ENCODE results near the gene LTO1.

The LTO1 gene

DNA sequence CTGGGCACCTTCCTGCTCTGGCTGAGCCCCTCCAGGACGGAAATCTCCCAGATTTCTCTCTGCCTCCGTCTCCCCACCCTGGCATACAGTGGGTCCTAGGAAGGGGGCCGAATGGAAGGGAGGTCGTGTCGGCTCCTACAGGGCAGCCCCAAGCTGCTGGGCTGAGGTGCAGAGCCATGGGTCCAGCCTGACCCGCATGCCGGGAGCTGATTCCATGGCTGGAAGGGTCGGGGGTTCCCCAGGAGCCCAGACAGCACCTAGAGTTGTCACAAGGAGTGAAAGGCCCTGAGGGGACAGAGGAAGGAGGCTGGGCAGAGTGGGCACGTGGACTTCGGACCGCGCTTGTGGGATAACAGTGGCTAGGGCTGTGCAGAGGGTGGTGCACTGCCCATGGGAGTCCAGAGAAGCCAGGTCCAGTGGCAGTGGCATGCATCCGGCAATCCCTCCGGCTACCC lies 17.7 kb downstream of the LTO1 start:
- no peak for DNase-seq (ENCODE audit: low read depth)

DNA sequence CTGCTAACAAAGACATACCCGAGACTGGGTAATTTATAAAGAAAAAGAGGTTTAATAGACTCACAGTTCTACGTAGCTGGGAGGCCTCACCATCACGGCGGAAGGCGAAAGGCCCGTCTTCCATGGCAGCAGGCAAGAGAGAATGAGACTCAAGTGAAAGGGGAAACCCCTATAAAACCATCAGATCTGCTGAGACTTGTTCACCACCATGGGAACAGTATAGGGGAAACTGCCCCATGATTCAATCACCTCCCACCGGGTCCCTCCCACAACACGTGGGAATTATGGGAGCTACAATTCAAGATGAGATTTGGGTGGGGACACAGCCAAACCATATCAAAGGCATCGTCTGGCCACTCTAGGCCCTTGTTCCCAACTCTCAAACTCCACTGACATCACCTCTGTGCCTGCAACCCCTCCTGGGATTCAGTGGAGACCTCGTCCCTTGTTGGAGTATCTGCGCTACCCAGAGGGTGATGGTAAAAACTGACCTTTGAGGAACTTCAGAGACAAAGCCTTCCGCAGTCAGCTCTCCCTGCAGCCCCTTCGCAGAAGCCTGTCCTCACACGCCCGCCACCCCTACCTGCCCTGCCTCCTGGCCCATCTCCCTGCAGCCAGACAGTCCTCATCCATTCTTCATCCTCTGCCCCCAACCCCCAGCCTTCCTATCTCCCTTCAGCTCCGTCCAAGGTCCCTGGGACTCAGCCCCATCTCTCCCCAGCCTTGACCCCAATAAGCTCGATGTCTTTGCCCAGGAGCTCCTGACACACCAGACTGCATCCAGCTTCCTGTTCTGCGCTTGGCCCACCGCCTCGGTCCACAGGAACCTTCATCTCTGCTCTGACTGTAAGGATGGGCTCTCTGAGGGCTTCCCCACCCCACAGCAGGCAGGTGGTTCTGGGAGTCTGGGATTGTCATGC lies 18.4 kb downstream of the LTO1 start:
- no peak for DNase-seq (ENCODE audit: low read depth)

DNA sequence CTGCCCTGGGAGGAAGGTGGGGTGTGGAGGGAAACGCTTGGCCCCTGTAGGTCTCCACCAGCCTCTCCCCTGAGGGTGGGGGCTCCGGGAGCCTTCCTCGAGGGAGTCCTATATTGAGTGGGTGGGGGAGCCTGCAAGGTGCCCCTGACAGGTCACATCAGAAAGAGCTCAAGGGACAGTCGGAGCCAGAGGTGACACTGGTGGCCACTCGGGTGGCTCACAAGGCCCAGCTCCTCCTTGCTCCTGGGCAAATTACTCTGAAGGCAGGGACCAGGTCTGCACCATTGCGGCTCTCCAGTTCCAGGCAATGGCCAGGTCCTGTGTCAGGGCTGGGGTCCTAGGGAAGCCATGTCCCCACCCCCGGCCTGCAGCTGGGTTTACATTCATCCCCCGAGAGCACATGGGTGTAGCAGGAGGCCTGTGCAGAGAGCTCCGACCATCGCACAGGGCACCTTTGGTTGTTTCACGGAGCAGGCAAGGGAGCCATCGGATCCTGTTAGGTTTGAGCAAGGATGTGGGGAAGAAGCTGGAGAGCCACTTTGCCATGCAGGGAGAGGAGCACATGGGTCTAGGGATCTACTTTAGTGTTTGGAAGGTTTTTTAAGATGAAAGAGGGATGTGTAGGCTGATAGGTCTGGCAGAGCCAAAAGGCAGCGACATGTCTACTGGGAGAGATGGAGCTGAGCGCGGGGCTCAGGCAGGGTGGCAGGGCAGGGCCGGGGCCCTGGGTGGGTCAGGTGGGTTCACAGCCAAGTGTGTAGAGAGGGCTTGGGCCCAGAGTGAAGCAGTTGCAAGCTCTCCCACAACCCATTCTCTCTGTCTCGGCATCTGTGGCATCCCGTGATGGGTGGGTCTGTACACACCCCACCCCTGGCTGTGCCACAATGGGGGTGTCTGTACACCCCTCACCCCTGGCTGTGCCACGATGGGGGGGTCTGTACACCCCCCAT lies 19.4 kb downstream of the LTO1 start:
- DNase-seq (ENCODE audit: low read depth): no peak

DNA sequence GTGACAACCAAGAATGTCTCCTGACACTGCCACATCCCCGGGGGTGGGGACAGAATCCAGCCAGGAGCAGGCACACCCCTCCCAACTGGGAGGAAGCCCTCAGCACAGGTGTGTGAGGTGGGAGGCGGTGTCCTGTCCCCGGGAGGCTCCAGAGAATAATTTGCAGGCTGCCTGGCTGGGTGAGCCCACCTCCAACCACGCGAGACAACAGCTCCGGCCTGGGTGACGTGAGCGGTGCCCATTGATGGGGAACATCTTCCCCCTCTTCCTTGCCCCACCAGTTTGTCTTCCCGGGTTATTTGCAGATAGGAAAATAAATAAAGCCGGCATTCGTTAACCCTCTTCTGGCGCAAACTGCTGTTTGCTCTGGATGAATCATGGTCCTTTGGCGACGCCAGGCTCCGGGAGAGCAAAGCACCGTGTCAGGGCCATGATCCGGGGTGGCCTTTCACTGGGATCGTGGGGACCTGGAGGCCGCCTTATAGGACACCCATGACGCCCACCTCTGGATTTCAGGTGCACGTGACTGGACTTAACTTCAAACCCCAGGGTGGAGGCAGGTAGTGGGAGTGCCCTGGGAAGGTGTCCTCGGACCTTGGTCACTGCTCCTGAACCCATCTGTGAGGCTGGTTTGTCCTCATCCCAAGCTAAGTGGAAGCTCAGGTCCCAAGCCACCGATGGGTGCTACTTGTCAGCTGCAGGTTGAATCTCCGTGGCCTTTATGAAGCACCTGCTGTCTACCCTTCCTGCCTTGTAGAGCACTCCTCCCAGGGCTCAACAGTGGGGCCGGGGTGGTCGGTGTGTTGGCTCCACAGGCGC lies 20.3 kb downstream of the LTO1 start:
- DNase-seq (ENCODE audit: low read depth): no peak

DNA sequence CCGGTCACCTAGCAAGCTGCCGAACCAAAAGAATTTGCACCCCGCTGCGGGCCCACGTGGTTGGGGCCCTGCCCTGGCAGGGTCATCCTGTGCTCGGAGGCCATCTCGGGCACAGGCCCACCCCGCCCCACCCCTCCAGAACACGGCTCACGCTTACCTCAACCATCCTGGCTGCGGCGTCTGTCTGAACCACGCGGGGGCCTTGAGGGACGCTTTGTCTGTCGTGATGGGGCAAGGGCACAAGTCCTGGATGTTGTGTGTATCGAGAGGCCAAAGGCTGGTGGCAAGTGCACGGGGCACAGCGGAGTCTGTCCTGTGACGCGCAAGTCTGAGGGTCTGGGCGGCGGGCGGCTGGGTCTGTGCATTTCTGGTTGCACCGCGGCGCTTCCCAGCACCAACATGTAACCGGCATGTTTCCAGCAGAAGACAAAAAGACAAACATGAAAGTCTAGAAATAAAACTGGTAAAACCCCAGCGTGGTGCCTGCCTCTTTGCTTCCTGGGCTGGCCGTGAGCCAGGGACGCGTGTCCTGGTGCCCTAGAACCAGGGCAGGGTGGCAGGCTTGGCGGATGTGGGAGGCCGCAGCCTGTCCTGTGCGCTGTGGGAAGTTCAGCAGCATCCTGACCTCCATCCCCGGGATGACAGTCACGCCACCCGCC lies 21.0 kb downstream of the LTO1 start:
- no peak for DNase-seq (ENCODE audit: low read depth)

DNA sequence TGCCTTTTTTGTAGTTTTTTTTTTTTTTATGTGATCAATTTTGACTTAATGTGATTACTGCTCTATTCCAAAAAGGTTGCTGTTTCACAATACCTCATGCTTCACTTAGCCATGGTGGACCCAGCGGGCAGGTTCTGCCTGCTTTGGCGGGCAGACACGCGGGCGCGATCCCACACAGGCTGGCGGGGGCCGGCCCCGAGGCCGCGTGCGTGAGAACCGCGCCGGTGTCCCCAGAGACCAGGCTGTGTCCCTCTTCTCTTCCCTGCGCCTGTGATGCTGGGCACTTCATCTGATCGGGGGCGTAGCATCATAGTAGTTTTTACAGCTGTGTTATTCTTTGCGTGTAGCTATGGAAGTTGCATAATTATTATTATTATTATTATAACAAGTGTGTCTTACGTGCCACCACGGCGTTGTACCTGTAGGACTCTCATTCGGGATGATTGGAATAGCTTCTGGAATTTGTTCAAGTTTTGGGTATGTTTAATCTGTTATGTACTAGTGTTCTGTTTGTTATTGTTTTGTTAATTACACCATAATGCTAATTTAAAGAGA lies 21.7 kb downstream of the LTO1 start:
- DNase-seq (ENCODE audit: low read depth): no peak

DNA sequence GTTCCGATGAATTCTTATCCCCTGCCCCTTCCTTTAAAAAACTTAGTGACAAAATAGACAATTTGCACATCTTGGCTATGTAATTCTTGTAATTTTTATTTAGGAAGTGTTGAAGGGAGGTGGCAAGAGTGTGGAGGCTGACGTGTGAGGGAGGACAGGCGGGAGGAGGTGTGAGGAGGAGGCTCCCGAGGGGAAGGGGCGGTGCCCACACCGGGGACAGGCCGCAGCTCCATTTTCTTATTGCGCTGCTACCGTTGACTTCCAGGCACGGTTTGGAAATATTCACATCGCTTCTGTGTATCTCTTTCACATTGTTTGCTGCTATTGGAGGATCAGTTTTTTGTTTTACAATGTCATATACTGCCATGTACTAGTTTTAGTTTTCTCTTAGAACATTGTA lies 22.2 kb downstream of the LTO1 start:
- no peak for DNase-seq (ENCODE audit: low read depth)

DNA sequence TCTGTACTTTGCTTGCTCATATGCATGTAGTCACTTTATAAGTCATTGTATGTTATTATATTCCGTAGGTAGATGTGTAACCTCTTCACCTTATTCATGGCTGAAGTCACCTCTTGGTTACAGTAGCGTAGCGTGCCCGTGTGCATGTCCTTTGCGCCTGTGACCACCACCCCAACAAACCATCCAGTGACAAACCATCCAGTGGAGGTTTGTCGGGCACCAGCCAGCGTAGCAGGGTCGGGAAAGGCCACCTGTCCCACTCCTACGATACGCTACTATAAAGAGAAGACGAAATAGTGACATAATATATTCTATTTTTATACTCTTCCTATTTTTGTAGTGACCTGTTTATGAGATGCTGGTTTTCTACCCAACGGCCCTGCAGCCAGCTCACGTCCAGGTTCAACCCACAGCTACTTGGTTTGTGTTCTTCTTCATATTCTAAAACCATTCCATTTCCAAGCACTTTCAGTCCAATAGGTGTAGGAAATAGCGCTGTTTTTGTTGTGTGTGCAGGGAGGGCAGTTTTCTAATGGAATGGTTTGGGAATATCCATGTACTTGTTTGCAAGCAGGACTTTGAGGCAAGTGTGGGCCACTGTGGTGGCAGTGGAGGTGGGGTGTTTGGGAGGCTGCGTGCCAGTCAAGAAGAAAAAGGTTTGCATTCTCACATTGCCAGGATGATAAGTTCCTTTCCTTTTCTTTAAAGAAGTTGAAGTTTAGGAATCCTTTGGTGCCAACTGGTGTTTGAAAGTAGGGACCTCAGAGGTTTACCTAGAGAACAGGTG lies 23.1 kb downstream of the LTO1 start:
- no peak for DNase-seq (ENCODE audit: low read depth)

DNA sequence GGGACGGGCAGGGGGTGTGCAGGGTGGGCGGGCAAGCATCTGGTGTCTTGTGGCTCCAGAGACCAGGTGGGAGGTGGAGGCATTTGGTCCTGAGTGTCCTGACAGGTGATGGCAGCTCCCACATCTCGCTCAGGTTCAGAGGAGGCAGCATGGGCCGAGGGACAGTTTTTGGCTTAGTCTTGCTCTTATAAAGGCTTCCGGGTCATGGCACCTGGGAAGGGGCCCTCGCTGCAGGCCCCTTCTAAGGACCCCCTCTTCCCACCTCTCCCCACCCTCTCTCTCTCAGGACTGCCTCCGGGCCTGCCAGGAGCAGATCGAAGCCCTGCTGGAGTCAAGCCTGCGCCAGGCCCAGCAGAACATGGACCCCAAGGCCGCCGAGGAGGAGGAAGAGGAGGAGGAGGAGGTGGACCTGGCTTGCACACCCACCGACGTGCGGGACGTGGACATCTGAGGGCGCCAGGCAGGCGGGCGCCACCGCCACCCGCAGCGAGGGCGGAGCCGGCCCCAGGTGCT lies 24.3 kb downstream of the LTO1 start:
- no peak for DNase-seq (ENCODE audit: low read depth)

DNA sequence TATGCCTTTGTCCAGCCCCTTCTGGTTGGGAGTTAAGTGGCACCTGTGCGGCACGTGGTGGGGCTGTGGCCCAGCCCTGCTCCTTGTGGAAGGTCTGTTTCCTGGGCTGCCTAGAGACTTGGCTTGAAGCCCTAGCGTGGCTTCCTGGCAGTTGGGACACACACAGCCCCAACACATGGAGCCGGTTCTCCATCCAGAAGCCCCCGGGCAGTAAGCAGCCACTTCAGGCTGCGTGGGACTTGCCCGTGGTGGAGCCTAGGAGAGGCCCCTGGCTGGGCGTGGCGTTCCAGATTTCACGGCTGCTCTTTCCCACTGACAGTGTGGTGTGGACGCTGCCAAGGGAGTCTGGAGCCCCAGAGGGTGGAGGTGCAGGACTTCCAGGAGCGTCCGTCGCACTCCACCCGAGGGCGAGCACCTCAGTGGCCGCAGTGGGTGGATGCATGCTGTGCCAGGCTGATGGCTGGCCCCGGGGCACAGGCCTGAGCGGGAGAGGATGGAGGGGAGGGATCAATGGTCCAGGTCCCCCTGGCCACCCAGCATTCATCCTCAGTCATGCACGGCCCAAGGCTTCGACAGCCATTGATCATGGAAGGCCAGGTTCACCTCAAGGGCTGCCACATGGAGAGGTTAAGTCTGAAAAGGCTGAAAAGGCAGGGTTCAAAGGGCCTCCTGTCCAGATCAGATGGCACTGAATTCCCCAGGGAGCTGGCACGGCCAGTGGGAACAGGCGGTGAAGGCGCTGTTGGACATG lies 24.9 kb downstream of the LTO1 start:
- DNase-seq (ENCODE audit: low read depth): no peak

DNA sequence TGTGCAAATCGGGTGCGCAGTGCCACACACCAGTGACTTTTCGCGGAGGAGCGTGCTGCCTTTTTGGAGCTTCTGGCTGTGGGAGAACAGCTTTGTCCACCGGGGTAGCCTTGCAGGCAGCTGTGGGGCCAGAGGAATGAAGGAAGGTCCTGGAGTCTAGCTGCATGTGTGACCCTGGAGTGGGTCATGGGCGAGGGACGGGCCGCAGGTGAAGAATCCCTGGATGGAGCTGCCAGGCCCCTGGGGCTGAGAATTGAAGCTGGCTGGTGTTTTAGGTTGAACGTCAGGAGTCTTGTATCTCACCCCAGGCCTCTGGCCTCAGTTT lies 25.6 kb downstream of the LTO1 start:
- DNase-seq (ENCODE audit: low read depth): no peak

DNA sequence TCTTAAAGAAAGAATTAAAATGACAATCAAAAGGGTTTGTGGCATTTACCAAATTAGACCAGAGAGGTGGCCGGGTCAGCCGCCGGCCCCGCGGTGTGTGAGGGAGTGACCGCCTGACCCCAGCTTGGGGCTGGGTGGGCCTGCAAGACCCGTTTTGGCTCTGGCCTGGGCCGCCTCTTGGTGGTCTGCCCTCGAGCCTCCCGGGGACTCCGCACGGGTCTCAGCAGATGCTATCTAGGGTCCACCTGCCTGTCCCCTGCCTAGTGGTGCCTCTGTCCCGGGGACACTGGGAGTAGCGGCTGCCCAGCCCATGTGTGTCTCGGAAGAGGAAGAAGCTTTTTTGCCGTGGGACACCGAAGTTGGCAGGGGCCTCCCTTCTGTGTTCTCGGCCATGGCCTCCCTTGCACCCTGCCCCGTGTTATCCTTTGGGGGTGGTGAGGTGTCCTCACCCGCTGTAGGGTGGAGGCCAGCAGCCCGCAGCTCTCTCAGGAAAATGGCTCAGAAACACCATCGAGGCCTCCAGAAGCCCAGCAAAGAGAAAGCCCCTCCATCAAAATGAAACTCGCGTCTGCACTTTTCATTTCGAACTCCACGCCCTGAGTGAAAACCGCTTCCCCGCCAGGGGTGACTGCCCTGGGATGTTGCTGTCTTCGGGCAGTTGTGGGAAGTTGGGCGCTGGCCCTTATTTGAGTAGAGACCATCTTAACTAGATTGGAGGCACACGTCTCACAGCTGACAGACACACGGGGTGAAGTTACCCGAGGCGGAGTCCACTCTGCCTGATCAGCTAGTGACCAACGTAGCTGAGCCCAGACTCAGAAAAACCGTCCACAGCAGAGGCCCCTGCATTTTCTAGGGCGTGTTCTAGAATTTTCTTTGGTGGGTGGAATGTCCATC lies 26.2 kb downstream of the LTO1 start:
- no peak for DNase-seq (ENCODE audit: low read depth)

DNA sequence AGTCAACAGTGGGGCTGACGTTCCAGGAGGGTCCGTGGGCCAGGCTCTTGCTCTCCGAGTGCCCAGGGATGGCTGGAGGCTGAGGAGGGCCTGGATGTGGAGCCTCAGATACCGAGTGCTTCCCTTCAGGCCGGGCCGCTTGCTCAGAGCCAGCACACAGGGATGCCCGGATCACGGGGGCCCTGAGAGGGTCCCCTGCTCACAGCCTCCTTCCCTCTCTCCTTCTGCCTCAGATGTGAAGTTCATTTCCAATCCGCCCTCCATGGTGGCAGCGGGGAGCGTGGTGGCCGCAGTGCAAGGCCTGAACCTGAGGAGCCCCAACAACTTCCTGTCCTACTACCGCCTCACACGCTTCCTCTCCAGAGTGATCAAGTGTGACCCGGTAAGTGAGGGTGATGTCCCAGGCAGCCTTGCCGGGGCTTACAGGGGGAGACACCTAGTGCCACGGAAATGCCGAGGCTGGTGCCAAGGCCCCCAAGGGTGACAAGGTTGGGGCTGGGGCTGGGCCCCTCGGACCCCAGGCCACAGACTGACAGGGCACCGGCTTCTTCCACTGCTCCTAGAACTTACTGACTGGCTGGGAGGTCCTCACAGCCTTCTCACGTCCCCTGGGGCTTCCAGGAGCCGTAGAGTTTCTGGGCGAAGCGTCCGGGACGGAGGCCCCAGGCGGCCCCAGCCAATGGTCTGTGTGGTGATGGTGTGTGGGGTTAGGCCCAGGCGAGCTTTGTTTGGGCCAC lies 27.2 kb downstream of the LTO1 start:
- DNase-seq (ENCODE audit: low read depth): no peak

DNA sequence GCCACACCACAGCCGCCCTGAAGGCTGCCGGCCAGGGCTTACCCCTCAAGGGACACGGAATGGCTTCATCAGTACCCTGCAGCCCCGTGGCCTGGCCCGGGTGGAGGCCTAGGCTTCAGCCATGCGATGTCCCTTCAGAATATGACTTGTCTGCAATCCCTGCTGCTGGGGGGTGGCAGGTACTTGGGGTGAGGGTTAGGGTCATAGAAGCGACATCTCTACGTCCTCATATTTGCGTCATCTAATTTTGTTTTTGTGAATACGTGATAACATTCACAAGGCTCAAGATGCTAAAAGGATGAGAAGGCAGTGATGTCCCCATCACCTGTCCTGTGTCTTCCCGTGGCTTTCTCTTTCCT lies 27.8 kb downstream of the LTO1 start:
- DNase-seq (ENCODE audit: low read depth): no peak

DNA sequence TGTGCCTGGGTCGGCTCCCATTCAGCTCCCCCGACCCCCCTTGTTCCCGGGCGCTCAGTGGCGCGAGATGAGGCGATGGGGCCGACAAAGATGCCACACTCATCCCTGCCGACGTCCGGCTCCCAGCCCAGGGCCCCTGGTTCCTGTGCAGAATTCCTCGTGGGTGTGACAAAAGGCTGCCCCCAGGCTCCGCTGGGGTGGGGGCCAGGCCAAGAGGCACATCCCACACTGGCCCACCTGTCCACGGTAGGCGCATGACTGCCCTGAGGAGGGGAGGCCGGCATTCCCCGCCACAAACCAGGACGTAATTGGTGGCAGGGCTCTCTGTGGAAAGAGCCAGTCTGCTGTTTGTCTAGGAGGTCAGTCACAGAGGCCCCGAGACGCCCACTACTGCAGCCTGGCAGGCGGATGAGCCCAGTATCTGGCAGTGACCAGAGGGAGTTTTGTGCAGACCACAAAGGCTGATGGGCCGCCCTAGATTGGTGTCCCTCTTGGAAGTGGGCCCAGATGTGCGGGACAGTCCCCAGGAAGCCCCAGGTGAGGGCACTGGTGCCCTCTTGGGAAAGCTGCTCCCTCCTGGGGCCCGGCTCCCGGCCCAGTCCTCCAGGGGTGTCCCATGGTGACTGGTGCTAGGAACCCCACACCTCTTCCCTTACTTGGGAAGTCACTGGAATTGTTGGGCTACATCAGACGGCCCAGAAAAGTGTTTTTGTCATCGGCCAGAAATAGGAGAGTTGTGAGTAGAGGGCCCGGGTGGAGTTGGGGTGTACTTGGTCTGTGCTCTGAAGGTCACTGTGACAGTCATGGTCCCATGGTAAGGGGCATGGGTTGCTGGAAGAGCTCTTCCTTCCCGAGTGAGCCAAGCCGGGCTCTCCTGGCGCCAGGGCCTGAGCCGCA lies 28.4 kb downstream of the LTO1 start:
- DNase-seq (ENCODE audit: low read depth): no peak

DNA sequence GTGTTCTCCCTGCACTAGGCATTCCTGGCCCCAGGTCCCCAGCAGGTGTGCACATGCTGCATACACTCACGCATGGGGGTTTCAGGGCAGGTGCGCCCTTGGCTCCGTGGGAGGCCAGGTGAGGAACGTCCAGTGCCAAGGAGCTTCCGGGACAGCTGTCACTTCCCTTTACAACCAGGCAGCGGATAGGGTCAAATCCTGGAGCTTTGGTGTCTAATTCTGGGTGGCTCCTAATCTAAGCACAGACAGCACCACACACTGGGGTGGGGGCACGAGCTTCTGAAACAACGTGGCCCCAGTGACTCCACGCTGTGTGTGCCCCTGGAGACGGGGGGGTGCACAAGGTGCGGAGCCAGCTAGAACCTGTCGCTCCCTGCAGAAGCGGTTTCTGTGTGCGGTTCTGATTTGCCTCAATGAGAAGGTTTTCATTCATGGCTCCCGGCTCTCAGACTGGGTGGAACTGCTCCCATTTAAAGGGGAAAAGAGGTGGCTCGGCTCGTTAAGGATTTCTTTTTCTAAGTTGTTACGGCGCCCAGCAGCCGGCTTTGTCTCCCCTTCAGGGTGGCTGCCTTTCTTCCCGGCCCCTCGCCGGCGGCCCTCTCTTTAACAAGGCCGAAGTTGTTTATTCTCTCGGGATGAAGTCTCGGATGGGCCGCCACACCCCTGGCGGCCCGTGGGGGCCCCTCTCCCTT lies 29.2 kb downstream of the LTO1 start:
- DNase-seq (ENCODE audit: low read depth): no peak
